GM10266 (cell line): ENCODE measurements around the gene SPEG.

Experiments
- DNase-seq: peaks from one replicate; pipeline ENCODE4 v3.0.0; 2012; ENCODE audit errors: extremely low spot score
- CTCF ChIP-seq: IDR thresholded peaks from 2 replicates; pipeline ENCODE4 v1.5.1; 2012; ENCODE audit warnings: mild to moderate bottlenecking, low read depth; ENCODE audit not compliant: control insufficient read depth, insufficient read depth; ENCODE audit errors: missing control alignments

Gene SPEG

DNA sequence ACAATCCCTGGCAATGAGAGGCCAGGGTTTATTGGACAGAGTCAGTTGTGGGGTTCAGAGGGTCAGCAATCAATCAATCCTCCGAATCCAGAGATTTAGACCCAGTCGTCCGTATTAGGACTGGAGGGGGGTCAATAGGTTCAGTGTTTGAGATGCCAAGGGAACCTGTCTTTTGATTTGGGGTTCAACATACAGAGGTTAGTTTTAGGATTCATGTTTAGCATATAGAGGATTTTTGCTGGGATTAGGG is 64.3 kb downstream of the SPEG start:
- no peak for TF ChIP-seq CTCF
- DNase-seq, result no peak

GRCh38 chr2:219499555-219499954 is 64.9 kb downstream of the SPEG start:
- no peak for DNase-seq
- TF ChIP-seq CTCF, result no peak

- DNase-seq, result no peak
- no peak for TF ChIP-seq CTCF
Observed at GRCh38 chr2:219500135-219500534, 65.5 kb downstream of the SPEG start.

DNA sequence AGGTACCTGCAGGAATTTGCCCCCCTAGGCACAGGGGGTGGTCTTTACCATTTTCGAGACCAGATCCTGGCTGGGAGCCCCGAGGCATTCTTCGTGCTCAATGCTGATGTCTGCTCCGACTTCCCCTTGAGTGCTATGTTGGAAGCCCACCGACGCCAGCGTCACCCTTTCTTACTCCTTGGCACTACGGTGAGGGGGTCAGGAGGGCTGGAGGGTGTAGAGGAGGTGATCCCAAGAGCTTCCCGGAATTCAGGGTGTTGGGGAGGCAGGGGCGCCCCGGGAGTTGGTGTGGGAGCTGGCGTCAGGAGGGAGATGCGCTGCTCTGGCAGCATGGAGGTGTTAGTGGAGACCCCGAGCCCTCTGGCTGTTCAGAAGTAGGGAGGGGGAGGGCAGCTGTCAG is 67.2 kb downstream of the SPEG start:
- no peak for DNase-seq
- TF ChIP-seq CTCF, result no peak

GRCh38 chr2:219502618-219503017 is 68.0 kb downstream of the SPEG start:
- TF ChIP-seq CTCF, result no peak

DNA sequence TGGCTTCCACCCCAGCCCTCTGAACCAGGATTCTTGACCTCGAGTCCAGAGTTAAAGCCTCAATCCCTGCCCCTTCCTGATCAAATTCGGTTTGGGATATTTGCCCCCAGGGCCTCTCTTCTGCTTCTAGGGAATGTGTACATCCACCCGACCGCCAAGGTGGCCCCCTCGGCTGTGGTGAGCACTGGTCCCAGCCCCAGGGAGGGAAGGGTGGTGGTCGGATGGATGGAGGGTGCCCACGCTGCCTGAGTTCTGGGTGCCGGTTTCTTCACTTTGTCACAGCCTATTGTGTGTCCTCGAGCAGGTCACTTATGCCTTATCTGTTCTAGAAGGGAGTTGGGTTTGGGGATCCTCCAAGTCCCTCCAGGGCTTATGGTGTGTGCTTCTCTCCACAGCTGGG is 70.9 kb downstream of the SPEG start:
- no peak for DNase-seq
- TF ChIP-seq CTCF, result no peak

More at GRCh38 chr2:219502618-219503017, 68.0 kb downstream of the SPEG start:
- no peak for DNase-seq

DNA sequence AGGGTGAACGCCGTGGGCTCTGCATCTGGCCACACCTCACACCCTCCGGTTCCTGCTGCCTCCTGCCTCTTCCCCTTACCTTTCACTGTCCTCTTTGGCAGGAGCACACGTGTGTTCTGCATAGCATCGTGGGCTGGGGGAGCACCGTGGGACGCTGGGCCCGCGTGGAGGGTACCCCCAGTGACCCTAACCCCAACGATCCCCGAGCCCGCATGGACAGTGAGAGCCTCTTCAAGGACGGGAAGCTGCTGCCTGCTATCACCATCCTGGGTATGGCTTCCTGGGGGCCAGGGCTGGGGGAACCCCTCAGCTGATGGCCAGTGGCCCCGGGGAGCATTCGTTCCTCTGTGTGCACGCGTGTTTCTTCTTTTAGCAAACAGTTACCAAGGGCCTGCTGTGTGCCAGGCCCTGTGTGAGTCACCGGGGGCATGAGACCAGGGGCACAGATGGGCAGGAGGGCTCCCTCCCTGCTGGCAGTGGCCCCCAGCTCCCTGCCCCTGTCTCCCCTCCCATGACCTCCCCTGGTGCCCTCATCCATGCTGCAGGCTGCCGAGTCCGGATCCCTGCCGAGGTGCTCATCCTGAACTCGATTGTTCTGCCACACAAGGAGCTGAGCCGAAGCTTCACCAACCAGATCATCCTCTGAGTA is 71.6 kb downstream of the SPEG start:
- TF ChIP-seq CTCF, result no peak
- DNase-seq, result no peak
